A673 (cell line): ENCODE data around the gene C10orf90.

Experiments used
- CTCF ChIP-seq: fragments of 300-800, 200-600 bp; sonication (generic); conservative IDR thresholded peaks from 2 replicates; pipeline ENCODE4 v1.5.1; 2017; ENCODE audit warnings: low read depth, mild to moderate bottlenecking, antibody characterized with exemption, low read length, moderate library complexity, mixed read lengths
- EZH2 ChIP-seq: fragments of 200-600 bp; sonication (generic); IDR thresholded peaks from 2 replicates; pipeline ENCODE4 v1.6.1; 2017; ENCODE audit warnings: borderline replicate concordance, low read depth, mild to moderate bottlenecking, mixed read lengths, antibody characterized with exemption, low read length; ENCODE audit not compliant: poor library complexity, severe bottlenecking

DNA sequence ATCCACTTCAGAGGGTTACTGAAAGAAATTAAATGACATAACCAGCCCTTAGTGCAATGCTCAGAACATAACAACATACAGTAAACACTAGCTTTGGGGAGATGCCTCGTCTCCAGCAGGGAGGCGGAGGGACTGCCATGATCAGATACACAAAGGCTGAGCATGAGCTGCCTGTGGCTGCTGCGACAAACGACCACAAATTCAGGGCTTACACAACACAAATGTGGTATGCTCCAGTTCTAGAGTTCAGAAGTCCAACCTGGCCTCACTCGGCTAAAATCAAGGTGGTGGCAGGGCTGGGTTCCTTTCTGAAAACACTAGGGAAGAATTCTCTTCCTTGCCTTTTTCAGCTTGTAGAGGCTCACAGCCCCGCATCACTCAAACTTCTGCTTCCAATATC is 154.0 kb downstream of the C10orf90 start:
- TF ChIP-seq CTCF (no peak), EZH2 (no peak)
